ENCODE results near the gene ZNF12.
A peak's percentile ranks its signal among the peaks of the same experiment; 100 is the strongest.

The ZNF12 gene

GRCh38 chr7:6643915-6644625 lies 62.7 kb downstream of the ZNF12 start:
- DNase-seq (ENCODE audit: low spot score in 2 of 2) (no peak), ATAC-seq (no peak)
- Mint-ChIP-seq H3K4me3 (no peak overlapping the region), H3K27ac (no peak overlapping the region), H3K36me3 (peaks cover 58% of the 10 kb centered on the region), H3K4me1 (peaks cover 21% of the 10 kb centered on the region), H3K9me3 (no peaks in the 10 kb centered on the region)

GRCh38 chr7:6642861-6643640 lies 63.7 kb downstream of the ZNF12 start:
- H3K27ac Mint-ChIP-seq = peak overlapping the region; percentile 78
- no peaks in the 10 kb centered on the region for H3K9me3 Mint-ChIP-seq
- peaks cover 31% of the 10 kb centered on the region for H3K4me1 Mint-ChIP-seq
- DNase-seq (ENCODE audit: low spot score in 2 of 2) (no peak), ATAC-seq (no peak)
- H3K4me3 Mint-ChIP-seq = no peak overlapping the region
- peaks cover 64% of the 10 kb centered on the region for H3K36me3 Mint-ChIP-seq

GRCh38 chr7:6642239-6642839 lies 64.4 kb downstream of the ZNF12 start:
- Mint-ChIP-seq H3K4me3 (no peak overlapping the region), H3K36me3 (peaks cover 61% of the 10 kb centered on the region), H3K27ac (peak overlapping the region; percentile 78), H3K9me3 (no peaks in the 10 kb centered on the region), H3K4me1 (peaks cover 36% of the 10 kb centered on the region)
- DNase-seq (ENCODE audit: low spot score in 2 of 2) = no peak
- no peak for ATAC-seq

GRCh38 chr7:6641305-6642035 lies 65.3 kb downstream of the ZNF12 start:
- Mint-ChIP-seq H3K9me3 (no peaks in the 10 kb centered on the region), H3K4me3 (no peak overlapping the region), H3K36me3 (peaks cover 52% of the 10 kb centered on the region), H3K4me1 (peaks cover 37% of the 10 kb centered on the region), H3K27ac (peak overlapping the region; percentile 78)
- ATAC-seq (no peak), DNase-seq (ENCODE audit: low spot score in 2 of 2) (no peak)

- no peak for ATAC-seq
- Mint-ChIP-seq H3K27ac (peak overlapping the region; percentile 90), H3K9me3 (no peaks in the 10 kb centered on the region), H3K36me3 (peaks cover 40% of the 10 kb centered on the region), H3K4me3 (no peak overlapping the region), H3K4me1 (peaks cover 41% of the 10 kb centered on the region)
- no peak for DNase-seq (ENCODE audit: low spot score in 2 of 2)
Observed at GRCh38 chr7:6640246-6640721, 66.5 kb downstream of the ZNF12 start.

GRCh38 chr7:6639627-6640026 lies 67.1 kb downstream of the ZNF12 start:
- H3K27ac Mint-ChIP-seq = peak overlapping the region; percentile 90
- H3K36me3 Mint-ChIP-seq = peaks cover 34% of the 10 kb centered on the region
- peaks cover 41% of the 10 kb centered on the region for H3K4me1 Mint-ChIP-seq
- ATAC-seq (no peak), DNase-seq (ENCODE audit: low spot score in 2 of 2) (no peak)
- H3K9me3 Mint-ChIP-seq = no peaks in the 10 kb centered on the region
- H3K4me3 Mint-ChIP-seq = peak overlapping the region; percentile 82

- ATAC-seq (no peak), DNase-seq (ENCODE audit: low spot score in 2 of 2) (no peak)
- Mint-ChIP-seq H3K36me3 (peaks cover 29% of the 10 kb centered on the region), H3K4me1 (peaks cover 41% of the 10 kb centered on the region), H3K4me3 (peak overlapping the region; percentile 82), H3K27ac (peak overlapping the region; percentile 90), H3K9me3 (no peaks in the 10 kb centered on the region)
Observed at GRCh38 chr7:6639032-6639431, 67.7 kb downstream of the ZNF12 start.
